K562 (cell line): ENCODE results near the gene FMNL2. TPM values are rescaled to one million over a fixed set of nuclear protein-coding genes. Genes with fewer than 3 reads are reported as not detected.

Experiments
- ATAC-seq: fragments of 200-7000 bp; cut with Tn5 transposase; 3 replicates; pipeline ENCODE4 v1.9.1; 2020; ENCODE audit warnings: moderate library complexity
- BruUV-seq: library from RNA; stranded (reverse); fragments of 400-500 nt; replicated peaks from 2 replicates; lab custom pipeline; 2021; lab: Mats Ljungman, UMichigan
- CTCF ChIA-PET: fragments of 300-600 bp; formaldehyde crosslinking; extraction: SDS; loops from one replicate; lab custom pipeline; 2021; ENCODE audit warnings: low intra/inter-chr PET ratio; lab: Yijun Ruan, JAX
- POLR2A ChIA-PET: fragments of 300-600, 350-650 bp; sonication (Branson Sonifier 250); formaldehyde crosslinking; extraction: SDS; loops from one replicate; lab custom pipeline; 2021; ENCODE audit warnings: antibody characterized with exemption, inconsistent platforms; lab: Yijun Ruan, JAX
- DNase-seq, 4 experiments: peaks; one replicate each; pipeline versions ENCODE4 v3.0.0 to v3.0.0-alpha.2; 2011 to 2018; ENCODE audit warnings: low spot score in 3 of 4, mixed read lengths in 3 of 4; ENCODE audit errors: extremely low read depth in 1 of 4
- FAIRE-seq: peaks from 2 replicates; lab custom pipeline; 2011; peaks lifted over from hg19 to GRCh38; lab: Jason Lieb, UNC
- H2AFZ ChIP-seq: 2 replicates; pipeline ENCODE4 v1.6.0; 2011; ENCODE audit warnings: low read depth, low read length, control low read depth, inconsistent platforms
- H3K27ac ChIP-seq: fragments of 200-600 bp; 3 replicates; pipeline ENCODE4 v1.8.0; 2011; ENCODE audit warnings: low read depth, mild to moderate bottlenecking, control low read depth, inconsistent platforms, low read length, moderate library complexity, mixed read lengths; ENCODE audit errors: extremely low read depth
- H3K27me3 ChIP-seq, 2 experiments: fragments of 300-600 bp in 1 of 2; 2 replicates in 1 of 2; 3 replicates in 1 of 2; pipeline versions ENCODE4 v1.6.0 to v1.8.0; 2011; ENCODE audit warnings: inconsistent platforms in 2 of 2, low read length in 2 of 2, mild to moderate bottlenecking in 1 of 2, mixed read lengths in 1 of 2, moderate library complexity in 1 of 2; ENCODE audit not compliant: control insufficient read depth in 2 of 2, insufficient read depth in 2 of 2
- H3K36me3 ChIP-seq: fragments of 300-600 bp; 3 replicates; pipeline ENCODE4 v1.8.0; 2011; ENCODE audit warnings: mild to moderate bottlenecking, low read length, inconsistent platforms; ENCODE audit not compliant: control insufficient read depth, insufficient read depth
- H3K4me1 ChIP-seq, 2 experiments: fragments of 200-600 bp in 1 of 2; replicated peaks in 1 of 2; 2 replicates in 1 of 2; 3 replicates in 1 of 2; pipeline versions ENCODE4 v1.5.1 to v1.8.0; 2011; ENCODE audit warnings: inconsistent platforms in 2 of 2, low read length in 2 of 2, mild to moderate bottlenecking in 1 of 2, mixed read lengths in 1 of 2, moderate library complexity in 1 of 2; ENCODE audit not compliant: control insufficient read depth in 2 of 2, insufficient read depth in 2 of 2
- H3K4me2 ChIP-seq: 2 replicates; pipeline ENCODE4 v1.6.1; 2011; ENCODE audit warnings: low read length, control low read depth, inconsistent platforms, mixed read lengths; ENCODE audit not compliant: insufficient read depth
- H3K4me3 ChIP-seq: fragments of 200-600 bp; sonication (generic), shearing (Covaris generic); 2 replicates; pipeline ENCODE4 v1.5.1; 2016; ENCODE audit warnings: control low read depth, inconsistent platforms
- H3K79me2 ChIP-seq: fragments of 200-600 bp; 3 replicates; pipeline ENCODE4 v1.8.0; 2011; ENCODE audit warnings: low read length, inconsistent platforms; ENCODE audit not compliant: control insufficient read depth, insufficient read depth
- H3K9ac ChIP-seq, 2 experiments: 2 replicates each; pipeline versions ENCODE4 v1.6.0 to v1.6.1; 2011; ENCODE audit warnings: low read depth in 2 of 2, low read length in 2 of 2, control low read depth in 1 of 2, inconsistent platforms in 1 of 2, mild to moderate bottlenecking in 1 of 2, mixed read lengths in 1 of 2; ENCODE audit not compliant: insufficient read depth in 1 of 2
- H3K9me1 ChIP-seq: one replicate; pipeline ENCODE4 v1.6.0; 2011; ENCODE audit warnings: inconsistent platforms, mild to moderate bottlenecking, low read length, moderate library complexity; ENCODE audit not compliant: control insufficient read depth, insufficient read depth
- H3K9me3 ChIP-seq: replicated peaks from 2 replicates; pipeline ENCODE4 v1.5.1; 2011; ENCODE audit warnings: low read depth, low read length, inconsistent platforms; ENCODE audit not compliant: control insufficient read depth, insufficient read depth
- H4K20me1 ChIP-seq: replicated peaks from 2 replicates; pipeline ENCODE4 v1.6.1; 2011; ENCODE audit warnings: low read length, inconsistent platforms, mixed read lengths; ENCODE audit not compliant: control insufficient read depth, insufficient read depth
- ARHGAP35 ChIP-seq: fragments of 450-650 bp; IDR thresholded peaks from 2 replicates; pipeline ENCODE4 v1.6.1; 2018; ENCODE audit not compliant: partially characterized antibody
- DPF2 ChIP-seq: fragments of 450-650 bp; IDR thresholded peaks from 2 replicates; pipeline ENCODE4 v1.6.1; 2016
- KLF13 ChIP-seq: fragments of 450-650 bp; IDR thresholded peaks from 2 replicates; pipeline ENCODE4 v1.6.1; 2016; ENCODE audit warnings: missing genetic modification characterization, low read depth, mild to moderate bottlenecking, missing compliant biosample characterization, moderate library complexity, borderline replicate concordance
- NR4A1 ChIP-seq, 2 experiments: fragments of 250-450 bp in 1 of 2; fragments of 450-650 bp in 1 of 2; sonication (Bioruptor Pico) in 1 of 2; IDR thresholded peaks; 2 replicates each; pipeline versions ENCODE4 v1.4.0 to v1.6.1; 2016 to 2020; ENCODE audit warnings: mild to moderate bottlenecking in 2 of 2, missing compliant biosample characterization in 1 of 2, missing genetic modification characterization in 1 of 2, moderate library complexity in 1 of 2
- SP1 ChIP-seq: sonication (generic); formaldehyde crosslinking; IDR thresholded peaks from 2 replicates; pipeline ENCODE4 v1.8.1; 2022; ENCODE audit warnings: mild to moderate bottlenecking, missing genetic modification reagents
- TFAM ChIP-seq: fragments of 250-450 bp; sonication (Bioruptor Pico); conservative IDR thresholded peaks from 2 replicates; pipeline ENCODE4 v1.5.0; 2021; ENCODE audit warnings: mild to moderate bottlenecking, moderate library complexity
- ZNF24 ChIP-seq: fragments of 450-650 bp; IDR thresholded peaks from 2 replicates; pipeline ENCODE4 v1.6.1; 2016
- ZNF436 ChIP-seq: fragments of 250-450, 450-650 bp; sonication (Bioruptor Pico); formaldehyde crosslinking; IDR thresholded peaks from 2 replicates; pipeline ENCODE4 v1.7.0; 2020; ENCODE audit warnings: mild to moderate bottlenecking
- ZNF76 ChIP-seq: fragments of 250-450 bp; sonication (Bioruptor Pico); IDR thresholded peaks from 2 replicates; pipeline ENCODE4 v1.4.0; 2020; ENCODE audit warnings: mild to moderate bottlenecking, moderate library complexity, borderline replicate concordance
- ZNF780A ChIP-seq: fragments of 250-450 bp; sonication (Bioruptor Pico); IDR thresholded peaks from 2 replicates; pipeline ENCODE4 v1.5.0; 2021; ENCODE audit warnings: mild to moderate bottlenecking
- WGBS: fragments of 100-300 bp; shearing (Covaris generic); methylation state at CpG from one replicate; pipeline ENCODE4 v1.1.6; 2016; ENCODE audit warnings: low coverage, mixed read lengths; ENCODE audit not compliant: insufficient coverage; ENCODE audit errors: missing lambda C conversion rate; 5-methylcytosine and 5-hydroxymethylcytosine counted together
- in situ Hi-C: fragments of 300-500 bp; cut with MboI; formaldehyde crosslinking; loops from 4 replicates; pipeline ENCODE4 v1.15.0; 2018; ENCODE audit warnings: inconsistent platforms, mixed read lengths
- intact Hi-C: fragments of 100-400 bp; cut with micrococcal nuclease; formaldehyde crosslinking; loops from 2 replicates; pipeline ENCODE4 v1.14.2; 2022
- polyA plus RNA-seq, 8 experiments: library from polyadenylated mRNA; depleted of rRNA in 4 of 8; stranded (reverse) in 5 of 8; unstranded in 3 of 8; fragments of >200 nt; fragmentation: Nextera tagmentation in 2 of 8; fragmentation: Illumina TruSeq in 1 of 8; extraction: Ambion mirVana in 2 of 8; extraction: Trizol in 1 of 8; gene quantifications; 2 replicates each; pipeline versions ENCODE4 v1.2.1 to v1.2.3, GENCODE V29; 2011 to 2014; ENCODE audit warnings: inconsistent platforms in 1 of 8, missing spikeins in 1 of 8
- total RNA-seq, 7 experiments: library from RNA; depleted of rRNA in 6 of 7; stranded (reverse); fragments of >200 nt in 6 of 7; fragmentation: Illumina TruSeq in 2 of 7; extraction: Trizol in 2 of 7; gene quantifications; 2 replicates each; pipeline versions ENCODE4 v1.2.1 to v1.2.3, GENCODE V29; 2011 to 2021; ENCODE audit warnings: low replicate concordance in 1 of 7

FMNL2 gene
- total and polyA plus RNA-seq, 9 of the 15 experiments (the other 6 are each of a cell fraction or from before 2014, with no cell fraction given) = 0.15 to 0.49 (median 0.24) TPM; not detected in 1

- Histone ChIP-seq H3K4me3 (no peak overlapping the region), H3K27ac (no peak overlapping the region), H3K9ac (no peak overlapping the region), H2AFZ (no peak overlapping the region), H3K36me3 (no peaks in the 10 kb centered on the region)
- ChIA-PET POLR2A (interaction anchor here (1.4 kb wide), 1 partner anchor 10 kb away, joined by 3 read pairs; no protein-coding TSS in a partner anchor), CTCF (no interaction called here)
- no peak for ATAC-seq
- FAIRE-seq = no peak
- TF ChIP-seq ZNF780A (CRISPR knock-in tag) (no peak), ARHGAP35 (no peak), ZNF436 (CRISPR knock-in tag) (no peak), ZNF76 (CRISPR knock-in tag) (no peak), DPF2 (no peak), SP1 (CRISPR knock-in tag) (no peak), NR4A1 (CRISPR knock-in tag; IDR thresholded peaks at IDR 0.05) (no peak), NR4A1 (tag; IDR thresholded peaks at IDR 0.05) (no peak), TFAM (CRISPR knock-in tag) (no peak), KLF13 (tag) (no peak), ZNF24 (no peak)
- TF ChIP-seq, all 486 proteins: peak for 0
- Histone ChIP-seq H3K4me1 (no peaks in the 10 kb centered on the region), H4K20me1 (no peaks in the 10 kb centered on the region), H3K27me3 (no peaks in the 10 kb centered on the region; a peak in 1 of 5 replicates), H3K79me2 (no peaks in the 10 kb centered on the region), H3K9me3 (no peaks in the 10 kb centered on the region), H3K9me1 (no peaks in the 10 kb centered on the region), H3K4me2 (no peak overlapping the region)
- BruUV-seq = no TSS peak
- in situ Hi-C loops (no loop called here), intact Hi-C loops (no loop called here)
- no peak for DNase-seq
- under 1% methylated on average over 8 of the region's 8 CpGs for WGBS
Observed at GRCh38 chr2:152425765-152426727, 91.1 kb downstream of the FMNL2 start.
